ENCODE results near the gene ZC3H7A. TPM values are rescaled to one million over a fixed set of nuclear protein-coding genes. Genes with fewer than 3 reads are reported as not detected.

The ZC3H7A gene
- total and polyA plus RNA-seq, 2 of the 13 experiments (the other 11 are each of a cell fraction or from before 2014, with no cell fraction given): 29.2 to 36.8 TPM

- TF ChIP-seq, protein P1, sequence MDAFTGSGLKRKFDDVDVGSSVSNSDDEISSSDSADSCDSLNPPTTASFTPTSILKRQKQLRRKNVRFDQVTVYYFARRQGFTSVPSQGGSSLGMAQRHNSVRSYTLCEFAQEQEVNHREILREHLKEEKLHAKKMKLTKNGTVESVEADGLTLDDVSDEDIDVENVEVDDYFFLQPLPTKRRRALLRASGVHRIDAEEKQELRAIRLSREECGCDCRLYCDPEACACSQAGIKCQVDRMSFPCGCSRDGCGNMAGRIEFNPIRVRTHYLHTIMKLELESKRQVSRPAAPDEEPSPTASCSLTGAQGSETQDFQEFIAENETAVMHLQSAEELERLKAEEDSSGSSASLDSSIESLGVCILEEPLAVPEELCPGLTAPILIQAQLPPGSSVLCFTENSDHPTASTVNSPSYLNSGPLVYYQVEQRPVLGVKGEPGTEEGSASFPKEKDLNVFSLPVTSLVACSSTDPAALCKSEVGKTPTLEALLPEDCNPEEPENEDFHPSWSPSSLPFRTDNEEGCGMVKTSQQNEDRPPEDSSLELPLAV (CRISPR knock-in tag; conservative IDR thresholded peaks at IDR 0.05; ENCODE audit: low read depth): no peak
- TF ChIP-seq ZNF646 (CRISPR knock-in tag; IDR thresholded peaks at IDR 0.05): no peak
- TF ChIP-seq ZFAT (CRISPR knock-in tag; conservative IDR thresholded peaks at IDR 0.05): no peak; the same call in 1 of the 2 replicates
- peak; percentile 84 for TF ChIP-seq ZNF501 (CRISPR knock-in tag; IDR thresholded peaks at IDR 0.05)
- peak; percentile 77; the same call in 1 of the 2 replicates for TF ChIP-seq ADNP (CRISPR knock-in tag; IDR thresholded peaks at IDR 0.05)
- TF ChIP-seq ZNF24 (IDR thresholded peaks at IDR 0.05): peak; percentile 54; the same call in 1 of the 2 replicates
- no peak for TF ChIP-seq ATRX (CRISPR knock-in tag; IDR thresholded peaks at IDR 0.05; ENCODE audit: borderline replicate concordance)
- peak; percentile 22; the same call in 1 of the 2 replicates for TF ChIP-seq NCOA5 (CRISPR knock-in tag; IDR thresholded peaks at IDR 0.05)
- TF ChIP-seq, protein P2, sequence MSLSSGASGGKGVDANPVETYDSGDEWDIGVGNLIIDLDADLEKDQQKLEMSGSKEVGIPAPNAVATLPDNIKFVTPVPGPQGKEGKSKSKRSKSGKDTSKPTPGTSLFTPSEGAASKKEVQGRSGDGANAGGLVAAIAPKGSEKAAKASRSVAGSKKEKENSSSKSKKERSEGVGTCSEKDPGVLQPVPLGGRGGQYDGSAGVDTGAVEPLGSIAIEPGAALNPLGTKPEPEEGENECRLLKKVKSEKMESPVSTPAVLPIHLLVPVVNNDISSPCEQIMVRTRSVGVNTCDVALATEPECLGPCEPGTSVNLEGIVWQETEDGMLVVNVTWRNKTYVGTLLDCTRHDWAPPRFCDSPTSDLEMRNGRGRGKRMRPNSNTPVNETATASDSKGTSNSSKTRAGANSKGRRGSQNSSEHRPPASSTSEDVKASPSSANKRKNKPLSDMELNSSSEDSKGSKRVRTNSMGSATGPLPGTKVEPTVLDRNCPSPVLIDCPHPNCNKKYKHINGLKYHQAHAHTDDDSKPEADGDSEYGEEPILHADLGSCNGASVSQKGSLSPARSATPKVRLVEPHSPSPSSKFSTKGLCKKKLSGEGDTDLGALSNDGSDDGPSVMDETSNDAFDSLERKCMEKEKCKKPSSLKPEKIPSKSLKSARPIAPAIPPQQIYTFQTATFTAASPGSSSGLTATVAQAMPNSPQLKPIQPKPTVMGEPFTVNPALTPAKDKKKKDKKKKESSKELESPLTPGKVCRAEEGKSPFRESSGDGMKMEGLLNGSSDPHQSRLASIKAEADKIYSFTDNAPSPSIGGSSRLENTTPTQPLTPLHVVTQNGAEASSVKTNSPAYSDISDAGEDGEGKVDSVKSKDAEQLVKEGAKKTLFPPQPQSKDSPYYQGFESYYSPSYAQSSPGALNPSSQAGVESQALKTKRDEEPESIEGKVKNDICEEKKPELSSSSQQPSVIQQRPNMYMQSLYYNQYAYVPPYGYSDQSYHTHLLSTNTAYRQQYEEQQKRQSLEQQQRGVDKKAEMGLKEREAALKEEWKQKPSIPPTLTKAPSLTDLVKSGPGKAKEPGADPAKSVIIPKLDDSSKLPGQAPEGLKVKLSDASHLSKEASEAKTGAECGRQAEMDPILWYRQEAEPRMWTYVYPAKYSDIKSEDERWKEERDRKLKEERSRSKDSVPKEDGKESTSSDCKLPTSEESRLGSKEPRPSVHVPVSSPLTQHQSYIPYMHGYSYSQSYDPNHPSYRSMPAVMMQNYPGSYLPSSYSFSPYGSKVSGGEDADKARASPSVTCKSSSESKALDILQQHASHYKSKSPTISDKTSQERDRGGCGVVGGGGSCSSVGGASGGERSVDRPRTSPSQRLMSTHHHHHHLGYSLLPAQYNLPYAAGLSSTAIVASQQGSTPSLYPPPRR (CRISPR knock-in tag; IDR thresholded peaks at IDR 0.05; ENCODE audit: borderline replicate concordance): peak; percentile 42; the same call in 1 of the 2 replicates
- no peak for TF ChIP-seq FOXP1 (IDR thresholded peaks at IDR 0.05)
- peak; percentile 44; the same call in 1 of the 2 replicates for TF ChIP-seq FOXP1 (CRISPR knock-in tag; IDR thresholded peaks at IDR 0.05)
- TF ChIP-seq THAP11 (CRISPR knock-in tag; IDR thresholded peaks at IDR 0.05): no peak; the same call in 1 of the 2 replicates
- TF ChIP-seq RBM22 (optimal IDR thresholded peaks at IDR 0.05; ENCODE audit: low read length): no peak
- peak; percentile 73 for TF ChIP-seq POLR2G (IDR thresholded peaks at IDR 0.05; ENCODE audit: low read depth, low read length)
- peak; percentile 32 for TF ChIP-seq ZNF781 (CRISPR knock-in tag; IDR thresholded peaks at IDR 0.05; ENCODE audit: borderline replicate concordance, not compliant biosample characterization)
- no peak for TF ChIP-seq ZNF761 (CRISPR knock-in tag; conservative IDR thresholded peaks at IDR 0.05)
Measured at GRCh38 chr16:11748404-11749254, 48.4 kb downstream of the ZC3H7A start (continued).

All from HepG2 (cell line).